Brain microvascular endothelial cell (primary cell): ENCODE results near the gene NOL7.

ENCODE experiments used
- DNase-seq: peaks from one replicate; pipeline ENCODE4 v3.0.0-alpha.2; 2020
- H3K27ac ChIP-seq: fragments of 250-450 bp; sonication (Bioruptor Pico); 2 replicates; pipeline ENCODE4 v1.5.1; 2020; ENCODE audit warnings: mild to moderate bottlenecking, moderate library complexity
- H3K27me3 ChIP-seq: fragments of 250-450 bp; sonication (Bioruptor Pico); replicated peaks from 2 replicates; pipeline ENCODE4 v1.5.1; 2020; ENCODE audit warnings: mild to moderate bottlenecking
- H3K36me3 ChIP-seq: fragments of 250-450 bp; sonication (Bioruptor Pico); replicated peaks from 2 replicates; pipeline ENCODE4 v1.5.1; 2020; ENCODE audit warnings: mild to moderate bottlenecking
- H3K4me3 ChIP-seq: 2 replicates; pipeline ENCODE4 v1.5.1; 2011; ENCODE audit warnings: low read depth, mild to moderate bottlenecking, control low read depth, low read length, moderate library complexity
- in situ Hi-C: cut with HindIII; loops from 2 replicates; pipeline ENCODE4 v1.10.0; 2017; ENCODE audit warnings: low sequenced_read_pairs, low pct_ligation_motif_present
- TF ChIP-seq, protein P1 (sequence below): IDR thresholded peaks from 2 replicates; pipeline ENCODE4 v1.5.1; 2011; ENCODE audit warnings: low read depth, mild to moderate bottlenecking, moderate library complexity, low read length, control low read depth, inconsistent platforms; ENCODE audit errors: missing control alignments

NOL7 gene

DNA sequence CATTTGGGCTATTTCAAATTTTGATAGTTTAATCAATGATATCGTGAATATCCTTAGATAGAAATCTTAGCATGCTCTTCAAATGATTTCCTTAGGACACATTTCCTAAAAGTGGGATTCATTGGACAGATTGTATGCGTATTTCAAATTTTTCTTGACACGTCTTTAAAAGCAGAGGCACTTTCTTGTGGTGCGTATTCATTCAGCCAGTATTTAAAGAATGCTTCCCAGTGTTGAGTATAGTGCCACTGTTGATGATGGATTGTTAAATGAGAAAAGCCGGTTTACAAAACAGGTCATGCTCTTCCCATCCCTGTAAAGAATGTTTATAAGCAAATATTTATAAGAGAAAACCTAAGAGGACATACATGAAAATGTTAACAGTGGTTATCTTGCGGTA lies 15.1 kb upstream of the NOL7 start:
- no peak for DNase-seq
- H3K27me3 ChIP-seq, result no peaks in the 10 kb centered on the region
- peaks cover 4% of the 10 kb centered on the region for H3K36me3 ChIP-seq
- no peak overlapping the region for H3K4me3 ChIP-seq
- H3K27ac ChIP-seq, result no peak overlapping the region
- TF ChIP-seq, protein P1, sequence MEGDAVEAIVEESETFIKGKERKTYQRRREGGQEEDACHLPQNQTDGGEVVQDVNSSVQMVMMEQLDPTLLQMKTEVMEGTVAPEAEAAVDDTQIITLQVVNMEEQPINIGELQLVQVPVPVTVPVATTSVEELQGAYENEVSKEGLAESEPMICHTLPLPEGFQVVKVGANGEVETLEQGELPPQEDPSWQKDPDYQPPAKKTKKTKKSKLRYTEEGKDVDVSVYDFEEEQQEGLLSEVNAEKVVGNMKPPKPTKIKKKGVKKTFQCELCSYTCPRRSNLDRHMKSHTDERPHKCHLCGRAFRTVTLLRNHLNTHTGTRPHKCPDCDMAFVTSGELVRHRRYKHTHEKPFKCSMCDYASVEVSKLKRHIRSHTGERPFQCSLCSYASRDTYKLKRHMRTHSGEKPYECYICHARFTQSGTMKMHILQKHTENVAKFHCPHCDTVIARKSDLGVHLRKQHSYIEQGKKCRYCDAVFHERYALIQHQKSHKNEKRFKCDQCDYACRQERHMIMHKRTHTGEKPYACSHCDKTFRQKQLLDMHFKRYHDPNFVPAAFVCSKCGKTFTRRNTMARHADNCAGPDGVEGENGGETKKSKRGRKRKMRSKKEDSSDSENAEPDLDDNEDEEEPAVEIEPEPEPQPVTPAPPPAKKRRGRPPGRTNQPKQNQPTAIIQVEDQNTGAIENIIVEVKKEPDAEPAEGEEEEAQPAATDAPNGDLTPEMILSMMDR, result no peak
- in situ Hi-C loops, result no loop called here

DNA sequence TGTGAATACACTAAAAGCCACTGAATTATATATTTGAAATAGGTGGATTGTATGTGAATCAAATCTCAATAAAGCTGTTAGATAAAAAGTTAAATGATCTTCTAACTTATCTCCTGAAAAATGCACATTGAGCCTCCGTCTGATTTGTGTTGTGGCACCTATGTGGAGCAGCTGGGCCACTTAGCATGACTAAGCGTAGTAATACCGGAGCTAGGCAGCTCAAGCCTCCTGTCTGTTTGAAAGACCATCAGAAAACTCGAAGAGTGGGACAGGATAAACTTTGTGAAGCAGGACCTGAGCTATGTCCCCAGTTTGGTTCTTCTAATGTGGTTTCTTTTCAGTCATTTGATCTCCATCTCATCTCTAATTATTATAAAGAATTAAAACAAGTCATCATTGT lies 11.0 kb upstream of the NOL7 start:
- H3K4me3 ChIP-seq, result no peak overlapping the region
- no peak overlapping the region for H3K27ac ChIP-seq
- TF ChIP-seq, protein P1, result no peak
- no peak for DNase-seq
- in situ Hi-C loops, result no loop called here
- no peaks in the 10 kb centered on the region for H3K27me3 ChIP-seq
- H3K36me3 ChIP-seq, result no peaks in the 10 kb centered on the region

DNA sequence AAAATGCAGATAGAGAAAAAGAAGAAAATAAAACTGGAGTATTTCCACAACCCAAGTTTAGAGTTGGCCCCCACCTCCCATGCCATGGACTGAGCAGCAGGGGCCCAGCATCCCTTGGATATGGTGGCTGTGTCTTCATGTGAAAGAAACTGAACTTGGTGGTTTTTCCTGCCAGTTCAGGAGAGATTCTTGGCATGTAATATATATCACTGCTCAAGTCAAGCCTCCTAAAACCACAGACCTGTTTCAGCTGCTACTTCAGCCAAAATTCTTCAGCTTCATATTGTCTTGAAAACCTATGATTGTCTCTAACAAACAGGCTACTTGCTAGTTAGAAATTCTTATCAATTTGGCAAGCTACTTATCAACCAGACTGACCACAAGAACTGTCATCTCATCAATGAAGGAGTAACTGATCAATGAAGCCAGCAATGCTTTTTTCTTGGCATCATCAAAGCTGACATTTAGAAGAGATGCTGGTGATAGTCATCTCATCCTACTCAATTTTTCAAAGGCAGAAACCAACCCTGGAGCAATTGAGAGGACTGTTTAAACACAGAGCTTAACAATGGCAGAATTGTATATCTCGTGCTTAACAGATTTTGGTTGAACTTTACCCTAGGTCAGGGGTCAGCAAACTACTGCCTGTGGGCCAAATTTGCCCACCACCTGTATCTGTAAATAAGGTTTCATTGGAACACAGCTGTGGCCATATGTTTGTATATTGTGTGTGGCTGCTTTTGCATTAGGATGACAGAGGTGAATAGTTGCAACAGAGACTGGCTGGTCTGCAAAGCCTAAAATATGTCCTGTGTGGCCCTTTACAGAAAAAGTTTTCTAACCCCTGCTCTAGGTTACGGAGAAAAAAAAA lies 10.4 kb upstream of the NOL7 start:
- Histone ChIP-seq H3K27ac (no peak overlapping the region), H3K36me3 (no peaks in the 10 kb centered on the region), H3K27me3 (no peaks in the 10 kb centered on the region), H3K4me3 (no peak overlapping the region)
- DNase-seq, result no peak
- in situ Hi-C loops, result no loop called here
- TF ChIP-seq, protein P1, result no peak

DNA sequence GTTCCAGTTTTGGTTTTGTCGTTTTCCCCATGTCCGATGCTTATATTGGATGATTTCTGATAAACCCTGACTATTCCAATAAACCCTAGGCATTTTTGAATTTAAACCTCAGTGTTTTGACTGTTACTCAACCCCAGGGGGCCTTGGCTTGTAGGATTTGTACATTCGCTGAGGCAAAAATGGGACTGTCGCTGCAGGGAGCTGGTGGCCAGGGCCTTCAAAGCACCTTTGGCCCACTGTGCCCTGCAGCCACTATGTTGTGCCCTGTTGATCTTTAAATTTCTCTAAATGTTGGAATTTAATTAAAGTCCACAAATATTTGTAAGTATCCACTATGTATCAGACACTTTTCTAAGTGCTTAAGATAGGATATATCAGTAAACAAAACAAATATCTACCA lies 9.5 kb upstream of the NOL7 start:
- Histone ChIP-seq H3K36me3 (no peaks in the 10 kb centered on the region), H3K27ac (no peak overlapping the region), H3K4me3 (no peak overlapping the region), H3K27me3 (no peaks in the 10 kb centered on the region)
- no peak for DNase-seq
- in situ Hi-C loops, result no loop called here
- TF ChIP-seq, protein P1, result no peak

DNA sequence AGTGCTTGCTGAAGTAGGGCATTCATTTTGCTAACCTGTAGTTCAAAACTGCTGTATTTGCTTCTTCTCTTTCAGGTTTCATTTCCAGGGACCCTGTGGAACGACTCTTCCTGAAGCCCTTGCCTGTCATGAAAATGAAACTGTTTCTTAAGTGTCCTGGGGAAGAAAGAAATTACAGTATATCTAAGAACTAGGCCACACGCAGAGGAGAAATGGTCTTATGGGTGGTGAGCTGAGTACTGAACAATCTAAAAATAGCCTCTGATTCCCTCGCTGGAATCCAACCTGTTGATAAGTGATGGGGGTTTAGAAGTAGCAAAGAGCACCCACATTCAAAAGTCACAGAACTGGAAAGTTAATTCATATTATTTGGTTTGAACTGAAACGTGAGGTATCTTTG lies 3.4 kb upstream of the NOL7 start:
- no peak for DNase-seq
- Histone ChIP-seq H3K4me3 (no peak overlapping the region), H3K27me3 (no peaks in the 10 kb centered on the region), H3K36me3 (peaks cover 4% of the 10 kb centered on the region), H3K27ac (no peak overlapping the region)
- in situ Hi-C loops, result no loop called here
- TF ChIP-seq, protein P1, result no peak

DNA sequence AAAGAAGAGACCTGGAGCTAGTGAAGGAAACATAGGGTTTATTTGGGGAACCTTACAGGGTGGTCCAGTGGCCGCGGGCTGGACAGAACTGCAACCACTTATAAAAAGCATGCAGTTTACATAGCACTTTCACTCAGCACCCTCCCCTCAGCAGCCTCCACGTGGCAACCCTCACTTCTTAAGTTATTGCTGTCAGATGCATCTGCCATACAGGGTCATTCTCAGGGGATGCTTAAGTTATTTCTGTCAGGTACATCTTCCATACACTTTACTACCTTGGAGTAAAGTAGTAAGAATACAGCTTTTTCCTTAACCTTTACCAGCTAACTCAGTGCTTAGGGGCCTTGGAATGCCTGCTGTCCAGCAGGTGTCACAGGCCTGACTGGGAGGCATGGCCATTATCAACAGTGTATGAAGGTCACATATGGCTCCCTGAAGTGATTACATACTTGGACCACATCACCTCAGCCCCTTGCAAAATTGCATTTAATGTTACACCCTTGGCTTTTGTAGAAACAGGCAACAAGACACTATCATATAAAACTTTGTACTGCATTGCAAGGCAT lies 2.0 kb upstream of the NOL7 start:
- TF ChIP-seq, protein P1, result no peak
- no peak overlapping the region for H3K4me3 ChIP-seq
- no peak for DNase-seq
- H3K27ac ChIP-seq, result no peak overlapping the region
- peaks cover 12% of the 10 kb centered on the region for H3K36me3 ChIP-seq
- H3K27me3 ChIP-seq, result no peaks in the 10 kb centered on the region
- in situ Hi-C loops, result no loop called here
